Large intestine (tissue), 3 donors: ENCODE measurements around the gene FGF14. TPM values are rescaled to one million over a fixed set of nuclear protein-coding genes. Genes with fewer than 3 reads are reported as not detected.

Experiments
- DNase-seq, 2 donors: peaks; one replicate each; pipeline versions ENCODE4 v3.0.0 to v3.0.0-alpha.2; 2013
- H3K27ac ChIP-seq: one replicate; pipeline ENCODE4 v1.5.1; 2013; ENCODE audit warnings: low read length
- H3K27me3 ChIP-seq: 2 replicates; pipeline ENCODE4 v1.6.1; 2013; ENCODE audit warnings: low read length; ENCODE audit not compliant: control insufficient read depth, insufficient read depth
- H3K36me3 ChIP-seq: 2 replicates; pipeline ENCODE4 v1.6.1; 2013; ENCODE audit warnings: low read length; ENCODE audit not compliant: control insufficient read depth, insufficient read depth
- H3K4me1 ChIP-seq: one replicate; pipeline ENCODE4 v1.6.1; 2013; ENCODE audit warnings: low read length; ENCODE audit not compliant: control insufficient read depth, insufficient read depth
- H3K4me3 ChIP-seq: one replicate; pipeline ENCODE4 v1.5.1; 2013; ENCODE audit warnings: low read length
- H3K9me3 ChIP-seq: one replicate; pipeline ENCODE4 v1.6.1; 2013; ENCODE audit warnings: mild to moderate bottlenecking, low read depth, low read length, moderate library complexity; ENCODE audit not compliant: control insufficient read depth
- WGBS: methylation state at CpG from one replicate; pipeline ENCODE4 v1.1.5; 2013; ENCODE audit warnings: low lambda C conversion rate; ENCODE audit not compliant: insufficient coverage; 5-methylcytosine and 5-hydroxymethylcytosine counted together
- polyA plus RNA-seq: library from polyadenylated mRNA; unstranded; fragments of 120-200 nt; gene quantifications from one replicate; pipeline ENCODE4 v1.2.1, GENCODE V29; 2013

The FGF14 gene
- polyA plus RNA-seq, 1 donor, result 2.1 TPM

DNA sequence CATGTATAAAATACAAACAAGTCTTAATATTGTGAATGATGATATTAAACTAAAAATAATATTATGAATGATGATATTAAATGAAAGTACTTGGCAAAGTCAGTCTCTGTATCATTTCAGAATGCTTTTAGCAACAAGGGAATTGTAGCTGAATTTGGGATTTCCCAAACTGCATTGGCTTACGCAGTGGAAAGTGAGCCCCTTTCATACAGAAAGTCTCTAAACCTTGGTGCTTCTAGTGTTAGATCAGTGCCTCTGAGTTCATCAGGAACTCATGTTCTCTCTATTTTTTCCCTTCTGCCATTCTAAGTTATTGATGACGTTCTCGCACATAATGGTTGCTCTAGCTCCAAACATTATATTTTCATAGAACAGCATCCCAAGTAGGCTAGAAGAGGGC is 649.4 kb downstream of the FGF14 start:
- H3K4me1 ChIP-seq, result no peaks in the 10 kb centered on the region
- WGBS, result no CpG with 5 or more reads among the region's 3 CpGs
- no peaks in the 10 kb centered on the region for H3K36me3 ChIP-seq
- no peak for DNase-seq
- H3K27me3 ChIP-seq, result no peaks in the 10 kb centered on the region
- no peak overlapping the region for H3K4me3 ChIP-seq
- no peaks in the 10 kb centered on the region for H3K9me3 ChIP-seq
- H3K27ac ChIP-seq, result no peak overlapping the region

DNA sequence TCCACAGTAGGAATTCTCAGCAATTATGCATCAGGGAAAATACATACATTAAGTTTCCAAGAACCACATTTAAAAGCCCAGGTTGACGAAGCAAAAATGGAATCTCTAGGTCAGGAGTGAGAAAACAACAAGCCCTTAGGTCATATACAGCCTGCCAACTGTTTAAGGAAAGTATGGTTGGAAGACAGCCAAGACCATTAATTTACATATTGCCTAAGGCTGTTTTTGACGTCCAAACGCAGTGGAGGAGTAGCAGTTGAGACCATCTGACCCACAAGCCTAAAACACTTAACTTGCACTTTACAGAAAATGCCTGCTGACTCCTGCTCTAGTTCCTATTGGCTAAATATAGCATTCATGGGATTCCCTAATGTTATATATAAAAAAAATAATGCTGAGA is 650.4 kb downstream of the FGF14 start:
- Histone ChIP-seq H3K36me3 (no peaks in the 10 kb centered on the region), H3K27me3 (no peaks in the 10 kb centered on the region), H3K4me1 (no peaks in the 10 kb centered on the region), H3K4me3 (no peak overlapping the region), H3K27ac (no peak overlapping the region), H3K9me3 (no peaks in the 10 kb centered on the region)
- WGBS, result no CpG with 5 or more reads among the region's 3 CpGs
- no peak for DNase-seq

DNA sequence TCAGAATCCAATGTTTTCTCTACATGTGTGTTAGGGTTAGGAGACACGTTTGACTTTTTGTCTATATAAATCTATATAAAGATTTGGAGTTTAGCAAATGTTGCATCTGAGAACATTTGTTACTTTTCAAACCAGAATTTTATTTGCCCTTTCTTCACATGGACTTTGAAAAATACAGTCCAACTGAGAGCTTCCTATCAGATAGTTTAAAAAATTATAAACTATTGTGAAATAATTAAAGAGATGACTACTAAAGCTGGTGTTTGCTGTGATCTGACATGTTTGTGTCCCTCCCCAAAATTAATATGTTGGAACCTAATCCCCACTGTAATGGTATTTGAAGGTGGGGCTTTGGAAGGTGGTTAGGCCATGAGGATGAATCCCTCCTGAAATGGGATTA is 652.3 kb downstream of the FGF14 start:
- WGBS, result no CpG with 5 or more reads among the region's 1 CpG
- Histone ChIP-seq H3K9me3 (no peaks in the 10 kb centered on the region), H3K27me3 (no peaks in the 10 kb centered on the region)

DNA sequence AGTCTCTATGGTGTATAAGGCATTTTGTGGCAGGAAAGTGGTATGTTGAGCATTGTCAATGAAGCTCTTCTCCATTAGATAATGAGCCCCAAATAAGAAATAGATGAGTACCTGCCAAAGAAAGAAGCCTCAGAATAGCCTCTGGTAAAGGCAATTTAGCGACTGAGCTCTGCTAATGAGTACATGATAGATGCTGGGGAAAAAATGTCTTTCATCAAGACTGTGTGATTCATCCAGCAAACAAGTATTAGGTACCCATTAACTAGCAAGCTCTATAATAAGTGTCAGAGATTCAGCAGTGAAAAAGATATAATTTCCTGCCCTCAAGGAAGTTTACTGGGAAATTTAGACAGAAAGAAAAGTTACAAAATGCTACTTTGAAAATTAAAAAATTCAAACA is 654.8 kb downstream of the FGF14 start:
- no peak for DNase-seq
- Histone ChIP-seq H3K27me3 (no peaks in the 10 kb centered on the region), H3K4me1 (no peaks in the 10 kb centered on the region), H3K9me3 (no peaks in the 10 kb centered on the region), H3K27ac (no peak overlapping the region), H3K4me3 (no peak overlapping the region), H3K36me3 (no peaks in the 10 kb centered on the region)
- WGBS, result no CpG with 5 or more reads among the region's 1 CpG

More for the DNA sequence above, 652.3 kb downstream of the FGF14 start:
- H3K36me3 ChIP-seq, result no peaks in the 10 kb centered on the region
- DNase-seq, result no peak
- no peaks in the 10 kb centered on the region for H3K4me1 ChIP-seq
- no peak overlapping the region for H3K27ac ChIP-seq
- no peak overlapping the region for H3K4me3 ChIP-seq

DNA sequence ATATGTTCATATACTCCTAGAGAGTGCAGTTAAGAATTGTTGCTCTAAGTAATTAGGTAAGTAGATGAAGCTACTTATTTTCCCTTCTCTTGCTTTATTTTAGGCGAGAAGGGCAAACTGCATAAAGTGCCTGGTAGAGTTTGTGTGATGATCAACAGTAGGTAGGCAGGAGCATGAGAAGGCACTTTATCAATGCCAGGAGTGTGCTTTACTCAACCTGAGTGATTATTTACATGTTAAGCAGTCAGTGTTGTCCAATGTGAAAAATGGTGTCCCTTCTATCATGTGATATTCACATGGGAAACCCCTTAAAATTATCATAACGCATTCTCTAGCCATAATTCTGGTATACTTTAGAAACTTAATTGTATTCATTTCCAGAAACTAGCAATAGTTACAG is 655.3 kb downstream of the FGF14 start:
- no peak for DNase-seq
- no CpG with 5 or more reads among the region's 2 CpGs for WGBS
- H3K27ac ChIP-seq, result no peak overlapping the region

DNA sequence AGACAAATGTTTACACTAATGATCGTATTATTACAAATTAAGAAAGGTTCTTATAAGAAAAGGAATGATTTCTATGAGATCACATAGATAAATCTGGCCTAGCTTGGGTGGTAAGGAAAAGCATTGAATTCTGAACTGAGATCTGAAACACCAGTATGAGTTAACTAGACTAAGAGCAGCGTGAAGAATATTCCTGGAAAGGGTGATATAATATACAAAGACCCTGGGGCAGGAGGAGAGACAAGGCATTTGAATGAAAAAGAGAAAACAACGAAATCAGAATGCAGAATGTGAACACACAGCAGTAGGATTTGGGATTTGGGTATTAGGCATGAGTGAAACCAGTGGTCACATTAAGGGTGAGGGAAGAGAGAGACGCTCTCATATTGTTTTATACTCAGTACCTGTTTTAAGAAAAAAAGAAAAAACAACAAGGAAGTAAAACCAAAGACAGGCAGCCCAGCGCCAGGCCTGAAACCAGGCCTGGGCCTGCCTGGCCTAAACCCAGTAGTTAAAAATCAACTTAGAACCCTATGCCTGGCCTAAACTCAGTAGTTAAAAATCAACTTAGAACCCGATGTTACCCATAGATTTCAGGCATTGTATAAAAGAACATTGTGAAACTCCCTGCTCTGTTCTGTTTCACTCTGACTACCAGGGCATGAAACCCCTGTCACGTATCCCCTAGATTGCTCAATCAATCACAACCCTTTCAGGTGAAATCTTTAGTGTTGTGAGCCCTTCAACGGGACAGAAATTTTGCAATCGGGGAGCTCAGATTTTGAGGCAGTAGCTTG is 662.3 kb downstream of the FGF14 start:
- H3K27ac ChIP-seq, result no peak overlapping the region
- H3K27me3 ChIP-seq, result no peaks in the 10 kb centered on the region
- H3K9me3 ChIP-seq, result no peaks in the 10 kb centered on the region
- 50% methylated on average over 3 of the region's 9 CpGs for WGBS
- no peak overlapping the region for H3K4me3 ChIP-seq
- H3K4me1 ChIP-seq, result no peaks in the 10 kb centered on the region
- no peaks in the 10 kb centered on the region for H3K36me3 ChIP-seq
- no peak for DNase-seq

More for the DNA sequence above, 655.3 kb downstream of the FGF14 start:
- Histone ChIP-seq H3K4me1 (no peaks in the 10 kb centered on the region), H3K9me3 (no peaks in the 10 kb centered on the region), H3K27me3 (no peaks in the 10 kb centered on the region), H3K4me3 (no peak overlapping the region), H3K36me3 (no peaks in the 10 kb centered on the region)

DNA sequence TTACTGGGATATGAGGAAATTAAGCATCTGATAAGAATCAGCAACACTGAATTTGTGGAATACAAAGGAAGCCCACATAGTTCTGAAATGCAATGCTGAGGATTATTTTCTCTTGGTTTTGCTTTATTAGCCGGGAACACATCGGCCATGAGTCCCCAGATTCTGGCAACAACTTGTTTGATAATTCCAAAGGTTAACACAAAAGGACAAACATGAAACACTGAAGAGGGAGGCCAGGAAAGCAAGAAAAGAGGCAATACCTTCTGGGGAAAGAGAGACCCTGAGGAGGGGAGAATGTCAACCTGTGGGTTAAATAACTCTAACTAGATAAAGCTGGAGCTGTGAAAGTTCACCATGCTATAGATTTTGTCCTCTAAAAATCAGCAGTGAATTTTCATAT is 663.5 kb downstream of the FGF14 start:
- Histone ChIP-seq H3K4me3 (no peak overlapping the region), H3K4me1 (no peaks in the 10 kb centered on the region), H3K36me3 (no peaks in the 10 kb centered on the region), H3K9me3 (no peaks in the 10 kb centered on the region), H3K27ac (no peak overlapping the region), H3K27me3 (no peaks in the 10 kb centered on the region)
- DNase-seq, result no peak
- WGBS, result 60% methylated on average over 1 of the region's 2 CpGs

DNA sequence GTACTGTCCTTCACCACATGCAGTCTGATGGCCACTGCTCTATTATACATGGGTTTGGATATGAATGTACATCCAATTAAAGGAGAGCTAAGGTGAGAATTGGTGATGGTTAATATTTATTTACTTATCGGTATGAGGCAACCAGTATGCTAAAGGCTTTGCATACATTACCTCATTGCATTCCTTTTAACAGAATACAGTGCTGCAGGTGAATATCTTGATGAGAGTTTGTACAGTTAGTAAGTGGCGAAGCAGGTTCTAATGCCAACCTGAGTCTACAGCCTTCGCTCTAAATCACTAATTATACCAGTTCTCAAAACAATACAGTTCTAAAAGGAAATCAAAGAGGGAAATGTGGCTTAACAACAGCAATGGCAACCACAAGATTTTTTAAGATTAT is 665.3 kb downstream of the FGF14 start:
- WGBS, result no CpG with 5 or more reads among the region's 3 CpGs
- no peaks in the 10 kb centered on the region for H3K9me3 ChIP-seq
- no peaks in the 10 kb centered on the region for H3K36me3 ChIP-seq
- no peak overlapping the region for H3K27ac ChIP-seq
- H3K4me1 ChIP-seq, result no peaks in the 10 kb centered on the region
- H3K4me3 ChIP-seq, result no peak overlapping the region
- no peak for DNase-seq
- H3K27me3 ChIP-seq, result no peaks in the 10 kb centered on the region

DNA sequence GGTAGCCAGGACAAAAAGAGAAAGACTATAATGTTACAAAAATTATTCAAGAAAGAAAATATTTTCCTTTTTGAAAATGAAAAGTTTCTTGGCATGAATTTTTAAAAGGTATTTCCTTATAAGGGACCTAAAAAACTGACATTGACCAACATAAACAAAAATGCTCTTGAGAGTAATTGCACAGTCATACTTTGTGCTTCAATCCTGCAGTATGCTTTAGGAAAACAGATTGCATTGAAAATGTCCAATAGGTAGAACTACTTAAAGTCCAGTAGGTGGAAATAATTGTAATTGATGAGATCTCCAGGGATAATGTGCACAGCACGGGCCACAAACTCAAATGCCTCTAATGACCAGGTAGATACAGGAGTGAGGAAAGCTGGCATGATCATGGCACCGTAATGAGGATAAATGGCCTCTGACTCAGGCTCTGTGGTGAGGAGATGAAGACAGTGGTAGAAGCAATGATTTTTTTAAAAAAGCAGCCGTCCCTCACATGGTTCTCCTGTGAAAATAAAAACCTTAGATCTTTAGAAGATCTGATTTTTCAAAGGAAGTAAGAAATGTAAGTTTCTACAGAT is 671.3 kb downstream of the FGF14 start:
- Histone ChIP-seq H3K4me1 (no peaks in the 10 kb centered on the region), H3K9me3 (no peaks in the 10 kb centered on the region), H3K27me3 (no peaks in the 10 kb centered on the region), H3K36me3 (no peaks in the 10 kb centered on the region), H3K4me3 (no peak overlapping the region), H3K27ac (no peak overlapping the region)
- WGBS, result 80% methylated on average over 1 of the region's 3 CpGs
- DNase-seq, result no peak

DNA sequence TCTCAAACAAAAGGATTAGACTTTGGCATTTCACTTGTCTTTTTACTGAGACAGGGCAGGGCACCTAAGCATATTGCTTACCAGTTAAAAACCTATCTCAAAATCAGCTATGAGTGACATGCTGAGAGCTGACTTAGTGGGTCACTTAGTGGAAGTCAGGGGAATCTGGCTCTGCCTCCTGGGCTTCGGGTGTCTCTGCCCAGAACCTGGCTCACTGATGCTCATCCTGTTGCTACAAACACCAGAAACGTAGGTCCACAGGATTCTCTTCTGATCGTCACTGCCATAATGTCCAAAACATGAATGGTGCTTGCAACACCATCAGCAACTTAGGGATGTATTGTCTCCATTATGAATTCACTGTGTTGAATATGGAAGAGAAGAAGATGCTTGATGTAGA is 673.2 kb downstream of the FGF14 start:
- H3K27ac ChIP-seq, result no peak overlapping the region
- H3K9me3 ChIP-seq, result no peaks in the 10 kb centered on the region
- no peaks in the 10 kb centered on the region for H3K27me3 ChIP-seq
- no peaks in the 10 kb centered on the region for H3K4me1 ChIP-seq
- H3K36me3 ChIP-seq, result no peaks in the 10 kb centered on the region
- no peak overlapping the region for H3K4me3 ChIP-seq
- no CpG with 5 or more reads among the region's 3 CpGs for WGBS
- DNase-seq, result no peak

DNA sequence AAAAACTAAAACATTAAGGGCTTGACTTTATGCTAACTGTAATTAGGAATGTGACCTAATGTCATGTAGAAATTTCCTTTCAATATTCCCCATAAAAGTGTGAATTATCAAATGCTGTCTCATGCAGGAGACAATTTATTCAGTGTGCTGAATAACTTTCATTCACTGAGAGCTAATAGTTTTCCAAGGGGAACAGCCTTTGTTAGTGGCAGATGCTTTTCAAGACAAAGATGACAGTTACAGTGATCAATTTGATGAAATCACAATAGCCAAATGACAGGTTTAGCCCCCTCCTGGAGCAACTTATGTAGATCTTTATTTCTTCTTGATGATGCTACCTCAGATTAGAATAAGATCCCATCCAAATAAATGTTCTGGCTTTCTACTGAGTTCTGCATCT is 673.8 kb downstream of the FGF14 start:
- no peaks in the 10 kb centered on the region for H3K4me1 ChIP-seq
- H3K27me3 ChIP-seq, result no peaks in the 10 kb centered on the region
- no peaks in the 10 kb centered on the region for H3K36me3 ChIP-seq
- no peaks in the 10 kb centered on the region for H3K9me3 ChIP-seq
- no peak overlapping the region for H3K4me3 ChIP-seq
- DNase-seq, result no peak
- H3K27ac ChIP-seq, result no peak overlapping the region
